Measurements from ENCODE around the gene ARVCF.

DNA sequence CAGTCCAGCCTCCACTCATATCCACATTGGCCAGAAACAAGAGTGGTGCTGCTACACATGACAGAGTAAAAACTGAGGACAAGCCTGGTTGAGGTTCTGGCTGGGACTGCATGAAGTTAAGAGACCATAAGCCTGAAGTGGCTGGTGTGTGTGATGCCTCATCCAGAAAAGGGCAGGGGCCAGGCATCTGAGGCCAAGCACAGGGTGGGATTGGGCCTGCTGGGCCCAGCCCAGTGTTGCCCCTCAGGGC, 25.3 kb downstream of the ARVCF start:
- TF ChIP-seq POLR2A (IDR thresholded peaks at IDR 0.05; ENCODE audit: low read depth) (no peak), CTCF (IDR thresholded peaks at IDR 0.05) (no peak), POLR2AphosphoS5 (IDR thresholded peaks at IDR 0.05) (no peak)

Measured in esophagus muscularis mucosa (tissue), 3 donors.